HL-60 (cell line): Measurements from ENCODE around the gene MT1B.
"Not testable (repeated sequence)": the region's sequence is repeated elsewhere in the genome, so short reads cannot be mapped to it uniquely, and the experiment has no call there.

Experiments
- DNase-seq, 2 experiments: peaks; one replicate each; pipeline ENCODE4 v3.0.0-alpha.2; 2010 to 2020; ENCODE audit warnings: low read depth in 1 of 2, low spot score in 1 of 2
- H3K27ac ChIP-seq: fragments of 250-450 bp; sonication (Bioruptor Pico); replicated peaks from 2 replicates; pipeline ENCODE4 v1.5.1; 2020; ENCODE audit warnings: mild to moderate bottlenecking, moderate library complexity
- H3K27me3 ChIP-seq: fragments of 250-450 bp; sonication (Bioruptor Pico); 2 replicates; pipeline ENCODE4 v1.5.1; 2021; ENCODE audit warnings: mild to moderate bottlenecking, moderate library complexity; ENCODE audit not compliant: insufficient read depth, poor library complexity, severe bottlenecking
- H3K4me3 ChIP-seq: replicated peaks from 2 replicates; pipeline ENCODE4 v1.5.1; 2011; ENCODE audit warnings: mild to moderate bottlenecking, control low read depth, low read length; ENCODE audit not compliant: insufficient read depth
- CTCF ChIP-seq: IDR thresholded peaks from one replicate; pipeline ENCODE4 v1.5.1; 2011; ENCODE audit warnings: low read length, control low read depth, inconsistent platforms; ENCODE audit not compliant: insufficient read depth
- GABPA ChIP-seq: IDR thresholded peaks from 2 replicates; pipeline ENCODE4 v1.6.1; 2012; ENCODE audit warnings: low read depth
- POLR2AphosphoS5 ChIP-seq: IDR thresholded peaks from 2 replicates; pipeline ENCODE4 v1.6.1; 2012; ENCODE audit warnings: low read depth
- REST ChIP-seq: IDR thresholded peaks from 2 replicates; pipeline ENCODE4 v1.6.1; 2012; ENCODE audit warnings: low read depth; ENCODE audit not compliant: insufficient replicate concordance
- SPI1 ChIP-seq: IDR thresholded peaks from 2 replicates; pipeline ENCODE4 v1.6.1; 2012; ENCODE audit warnings: low read depth, mild to moderate bottlenecking, borderline replicate concordance

The MT1B gene

GRCh38 chr16:56670620-56670934 lies 18.9 kb downstream of the MT1B start:
- no peak for TF ChIP-seq SPI1
- TF ChIP-seq REST = no peak
- TF ChIP-seq CTCF = no peak
- no peak for TF ChIP-seq GABPA
- no peak for TF ChIP-seq POLR2AphosphoS5
- H3K27me3 ChIP-seq = peaks cover 44% of the 10 kb centered on the region

GRCh38 chr16:56671691-56672090 lies 20.0 kb downstream of the MT1B start:
- H3K27me3 ChIP-seq = peaks cover 49% of the 10 kb centered on the region
- DNase-seq, H3K27ac ChIP-seq: not testable (repeated sequence)

More at GRCh38 chr16:56670620-56670934, 18.9 kb downstream of the MT1B start:
- no peak for DNase-seq
- Histone ChIP-seq H3K27ac (no peak overlapping the region), H3K4me3 (no peak overlapping the region)

GRCh38 chr16:56672171-56672570 lies 20.5 kb downstream of the MT1B start:
- not testable (repeated sequence) for DNase-seq, H3K4me3 ChIP-seq, H3K27ac ChIP-seq
- H3K27me3 ChIP-seq = peaks cover 46% of the 10 kb centered on the region

More at GRCh38 chr16:56671691-56672090, 20.0 kb downstream of the MT1B start:
- not testable (repeated sequence) for H3K4me3 ChIP-seq

GRCh38 chr16:56672761-56673536 lies 21.3 kb downstream of the MT1B start:
- no peak for DNase-seq
- TF ChIP-seq GABPA = no peak
- TF ChIP-seq POLR2AphosphoS5 = no peak
- TF ChIP-seq CTCF = no peak
- TF ChIP-seq SPI1 = no peak
- no peak for TF ChIP-seq REST
- no peak overlapping the region for H3K27ac ChIP-seq
- peaks cover 40% of the 10 kb centered on the region for H3K27me3 ChIP-seq
- no peak overlapping the region for H3K4me3 ChIP-seq

- no peak overlapping the region for H3K27ac ChIP-seq
- no peak overlapping the region for H3K4me3 ChIP-seq
- DNase-seq = peak in 1 of 2 experiments; percentile 49
- no peak for TF ChIP-seq POLR2AphosphoS5
- peak; percentile 20 for TF ChIP-seq CTCF
- no peak for TF ChIP-seq GABPA
- peak; percentile 55; the same call in 1 of the 2 replicates for TF ChIP-seq SPI1
- TF ChIP-seq REST = no peak
- H3K27me3 ChIP-seq = peaks cover 32% of the 10 kb centered on the region
These were observed 22.2 kb downstream of the MT1B start for GRCh38 chr16:56673921-56674320.

- not testable (repeated sequence) for DNase-seq, H3K4me3 ChIP-seq, H3K27ac ChIP-seq
- peaks cover 25% of the 10 kb centered on the region for H3K27me3 ChIP-seq
These were observed 22.9 kb downstream of the MT1B start for GRCh38 chr16:56674570-56674969.
